Measurements from ENCODE around the gene CDC42EP2. TPM values are rescaled to one million over a fixed set of nuclear protein-coding genes. Genes with fewer than 3 reads are reported as not detected.

The CDC42EP2 gene
- total RNA-seq, 1 donor, result 15.6 TPM

- no peak overlapping the region for H3K4me3 ChIP-seq (ENCODE audit: insufficient read depth, low read length)
- H4K20me1 ChIP-seq (ENCODE audit: insufficient read depth, low read length), result no peaks in the 10 kb centered on the region
- no peak overlapping the region for H3K4me2 ChIP-seq (ENCODE audit: insufficient read depth, low read length)
- no peaks in the 10 kb centered on the region for H3K79me2 ChIP-seq (ENCODE audit: insufficient read depth, low read length)
- H3K36me3 ChIP-seq (ENCODE audit: insufficient read depth, low read length), result peaks cover 33% of the 10 kb centered on the region
- H3K4me1 ChIP-seq (ENCODE audit: insufficient read depth, low read length), result peaks cover 34% of the 10 kb centered on the region
- DNase-seq (ENCODE audit: insufficient read length, low spot score, missing footprints), result peak; percentile 62
- no peak overlapping the region for H3K27ac ChIP-seq (ENCODE audit: low read depth, low read length)
- H3K9me3 ChIP-seq (ENCODE audit: low read depth, low read length), result no peaks in the 10 kb centered on the region
- no peak overlapping the region for H2AFZ ChIP-seq (ENCODE audit: low read length)
- TF ChIP-seq CTCF (IDR thresholded peaks at IDR 0.05; ENCODE audit: extremely low read depth, low read depth, low read length), result no peak
- H3K27me3 ChIP-seq (ENCODE audit: insufficient read depth, low read length), result no peaks in the 10 kb centered on the region
These were observed 20.7 kb upstream of the CDC42EP2 start for GRCh38 chr11:65293909-65294381.

- peaks cover 26% of the 10 kb centered on the region for H3K36me3 ChIP-seq (ENCODE audit: insufficient read depth, low read length)
- no peaks in the 10 kb centered on the region for H3K79me2 ChIP-seq (ENCODE audit: insufficient read depth, low read length)
- H3K27ac ChIP-seq (ENCODE audit: low read depth, low read length), result no peak overlapping the region
- no peak for DNase-seq (ENCODE audit: insufficient read length, low spot score, missing footprints)
- H3K4me2 ChIP-seq (ENCODE audit: insufficient read depth, low read length), result no peak overlapping the region
- H3K9me3 ChIP-seq (ENCODE audit: low read depth, low read length), result no peaks in the 10 kb centered on the region
- no peak overlapping the region for H3K4me3 ChIP-seq (ENCODE audit: insufficient read depth, low read length)
- TF ChIP-seq CTCF (IDR thresholded peaks at IDR 0.05; ENCODE audit: extremely low read depth, low read depth, low read length), result no peak
- H4K20me1 ChIP-seq (ENCODE audit: insufficient read depth, low read length), result no peaks in the 10 kb centered on the region
- no peaks in the 10 kb centered on the region for H3K27me3 ChIP-seq (ENCODE audit: insufficient read depth, low read length)
- peaks cover 35% of the 10 kb centered on the region for H3K4me1 ChIP-seq (ENCODE audit: insufficient read depth, low read length)
- H2AFZ ChIP-seq (ENCODE audit: low read length), result no peak overlapping the region
These were observed 19.7 kb upstream of the CDC42EP2 start for GRCh38 chr11:65295001-65295400.

DNA sequence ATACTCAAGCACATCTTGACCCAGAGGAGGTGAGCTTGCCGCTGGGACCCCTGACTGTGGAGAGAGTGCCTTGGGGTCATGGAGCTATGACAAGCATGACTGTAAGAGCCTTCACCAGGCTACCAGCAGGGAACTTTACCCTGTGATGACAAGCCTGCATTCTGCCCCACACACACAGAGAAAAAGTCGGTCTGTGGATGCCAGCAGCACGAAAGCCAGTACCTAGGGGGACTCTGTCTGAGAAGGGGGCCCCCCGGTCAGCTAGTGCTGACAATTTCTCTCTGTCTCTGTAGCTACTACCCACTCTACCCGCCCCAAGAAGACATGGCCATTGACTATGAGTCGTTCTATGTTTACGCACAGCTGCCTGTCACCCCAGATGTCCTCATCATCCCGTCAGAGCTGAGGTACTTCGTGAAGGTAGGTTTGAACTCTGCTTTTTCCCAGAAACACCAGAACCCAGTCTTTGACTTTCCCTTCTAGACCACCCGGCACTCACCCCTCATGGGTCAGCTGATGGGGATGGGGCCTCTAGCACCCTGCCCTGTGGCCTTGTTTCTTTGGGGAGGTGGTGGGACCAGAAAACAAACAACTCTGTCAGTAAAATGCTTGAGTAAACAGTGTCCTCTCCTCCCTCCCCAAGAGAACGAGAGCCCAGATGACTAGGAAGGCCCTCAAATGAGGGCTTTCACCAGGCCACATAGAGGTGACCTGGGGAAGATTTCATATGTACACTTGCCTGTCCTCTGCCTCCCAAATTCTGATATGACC is 18.9 kb upstream of the CDC42EP2 start:
- no peak overlapping the region for H2AFZ ChIP-seq (ENCODE audit: low read length)
- H3K36me3 ChIP-seq (ENCODE audit: insufficient read depth, low read length), result peaks cover 26% of the 10 kb centered on the region
- H3K27me3 ChIP-seq (ENCODE audit: insufficient read depth, low read length), result no peaks in the 10 kb centered on the region
- no peak overlapping the region for H3K27ac ChIP-seq (ENCODE audit: low read depth, low read length)
- H3K79me2 ChIP-seq (ENCODE audit: insufficient read depth, low read length), result no peaks in the 10 kb centered on the region
- H3K4me2 ChIP-seq (ENCODE audit: insufficient read depth, low read length), result no peak overlapping the region
- H3K9me3 ChIP-seq (ENCODE audit: low read depth, low read length), result no peaks in the 10 kb centered on the region
- DNase-seq (ENCODE audit: insufficient read length, low spot score, missing footprints), result no peak
- H3K4me1 ChIP-seq (ENCODE audit: insufficient read depth, low read length), result peaks cover 28% of the 10 kb centered on the region
- no peak for TF ChIP-seq CTCF (IDR thresholded peaks at IDR 0.05; ENCODE audit: extremely low read depth, low read depth, low read length)
- no peak overlapping the region for H3K4me3 ChIP-seq (ENCODE audit: insufficient read depth, low read length)
- H4K20me1 ChIP-seq (ENCODE audit: insufficient read depth, low read length), result no peaks in the 10 kb centered on the region

- no peak overlapping the region for H3K4me3 ChIP-seq (ENCODE audit: insufficient read depth, low read length)
- DNase-seq (ENCODE audit: insufficient read length, low spot score, missing footprints), result no peak
- H3K4me2 ChIP-seq (ENCODE audit: insufficient read depth, low read length), result no peak overlapping the region
- no peaks in the 10 kb centered on the region for H3K27me3 ChIP-seq (ENCODE audit: insufficient read depth, low read length)
- no peak overlapping the region for H3K27ac ChIP-seq (ENCODE audit: low read depth, low read length)
- no peaks in the 10 kb centered on the region for H3K79me2 ChIP-seq (ENCODE audit: insufficient read depth, low read length)
- H3K9me3 ChIP-seq (ENCODE audit: low read depth, low read length), result no peaks in the 10 kb centered on the region
- H4K20me1 ChIP-seq (ENCODE audit: insufficient read depth, low read length), result no peaks in the 10 kb centered on the region
- no peak overlapping the region for H2AFZ ChIP-seq (ENCODE audit: low read length)
- peaks cover 26% of the 10 kb centered on the region for H3K36me3 ChIP-seq (ENCODE audit: insufficient read depth, low read length)
- peaks cover 14% of the 10 kb centered on the region for H3K4me1 ChIP-seq (ENCODE audit: insufficient read depth, low read length)
- TF ChIP-seq CTCF (IDR thresholded peaks at IDR 0.05; ENCODE audit: extremely low read depth, low read depth, low read length), result no peak
These were observed 17.5 kb upstream of the CDC42EP2 start for GRCh38 chr11:65297026-65297672.

Measured in osteoblast (primary cell).